Loucy (cell line): ENCODE data around the gene LMAN2L.

Experiments used
- CTCF ChIP-seq: fragments of 200-600 bp; sonication (generic); conservative IDR thresholded peaks from 2 replicates; pipeline ENCODE4 v1.5.1; 2014; ENCODE audit warnings: mild to moderate bottlenecking, antibody characterized with exemption, low read length
- EZH2phosphoT487 ChIP-seq: fragments of 200-600 bp; IDR thresholded peaks from 2 replicates; pipeline ENCODE4 v1.6.1; 2018; ENCODE audit warnings: antibody characterized with exemption, mild to moderate bottlenecking, moderate library complexity, borderline replicate concordance

- TF ChIP-seq CTCF, result no peak
- TF ChIP-seq EZH2phosphoT487, result no peak
Observed at GRCh38 chr2:96664366-96664925, 75.4 kb downstream of the LMAN2L start.
